Left lung (tissue), 10 donors: ENCODE results near the gene MCRIP2. TPM values are rescaled to one million over a fixed set of nuclear protein-coding genes. Genes with fewer than 3 reads are reported as not detected.

ENCODE experiments used
- ATAC-seq: fragments of 200-7000 bp; cut with Tn5 transposase; one replicate; pipeline ENCODE4 v1.9.1; 2020; ENCODE audit warnings: moderate library complexity
- DNase-seq, 4 donors: peaks; one replicate each; pipeline ENCODE4 v3.0.0-alpha.2; 2013 to 2020
- H3K27ac ChIP-seq, 2 donors: fragments of 200-600 bp; sonication (generic) in 1 of 2; one replicate each; pipeline versions ENCODE4 v1.5.0 to v1.8.0; 2020 to 2021
- H3K27me3 ChIP-seq, 2 donors: fragments of 200-600 bp; sonication (generic) in 1 of 2; one replicate each; pipeline versions ENCODE4 v1.5.0 to v1.8.0; 2020 to 2021
- H3K36me3 ChIP-seq, 2 donors: fragments of 200-600 bp; sonication (generic) in 1 of 2; one replicate each; pipeline versions ENCODE4 v1.5.0 to v1.8.0; 2020 to 2021
- H3K4me1 ChIP-seq, 2 donors: fragments of 200-600 bp; one replicate each; pipeline ENCODE4 v1.8.0; 2021
- H3K4me3 ChIP-seq, 2 donors: fragments of 200-600 bp; sonication (generic) in 1 of 2; one replicate each; pipeline versions ENCODE4 v1.5.0 to v1.8.0; 2020 to 2021; ENCODE audit warnings: mild to moderate bottlenecking in 1 of 2
- H3K9me3 ChIP-seq, 2 donors: fragments of 200-600 bp; sonication (generic) in 1 of 2; one replicate each; pipeline versions ENCODE4 v1.5.0 to v1.8.0; 2020 to 2021
- intact Hi-C, 2 donors: fragments of 100-400 bp; cut with DNase I; formaldehyde crosslinking; loops; one replicate each; pipeline versions ENCODE4 v1.11.2 to v1.14.2; 2022
- polyA plus RNA-seq, 6 donors: library from polyadenylated mRNA; unstranded; fragments of 120-200 nt; gene quantifications; one replicate each; pipeline ENCODE4 v1.2.1, GENCODE V29; 2013; ENCODE audit not compliant: insufficient read length in 6 of 6
- total RNA-seq, 2 donors: library from RNA; stranded (reverse); fragmentation: NEBNext Ultra II Directional; extraction: Animal tissue kit (Norgen Biotek cat#: 25700); gene quantifications; one replicate each; pipeline ENCODE4 v1.2.1, GENCODE V29; 2021
- TF ChIP-seq, protein P1 (sequence below), 2 donors: fragments of 200-600 bp; sonication (generic) in 1 of 2; IDR thresholded peaks; one replicate each; pipeline versions ENCODE4 v1.5.0 to v1.8.0; 2021; ENCODE audit warnings: antibody characterized with exemption in 2 of 2
- donor health status: DM: no; HTN: yes; CAD: no.
- donor health status: DM: no; HTN: no; CAD: no.

Gene MCRIP2
- total and polyA plus RNA-seq, 8 donors = 6.8 to 42.5 (median 12.1) TPM

DNA sequence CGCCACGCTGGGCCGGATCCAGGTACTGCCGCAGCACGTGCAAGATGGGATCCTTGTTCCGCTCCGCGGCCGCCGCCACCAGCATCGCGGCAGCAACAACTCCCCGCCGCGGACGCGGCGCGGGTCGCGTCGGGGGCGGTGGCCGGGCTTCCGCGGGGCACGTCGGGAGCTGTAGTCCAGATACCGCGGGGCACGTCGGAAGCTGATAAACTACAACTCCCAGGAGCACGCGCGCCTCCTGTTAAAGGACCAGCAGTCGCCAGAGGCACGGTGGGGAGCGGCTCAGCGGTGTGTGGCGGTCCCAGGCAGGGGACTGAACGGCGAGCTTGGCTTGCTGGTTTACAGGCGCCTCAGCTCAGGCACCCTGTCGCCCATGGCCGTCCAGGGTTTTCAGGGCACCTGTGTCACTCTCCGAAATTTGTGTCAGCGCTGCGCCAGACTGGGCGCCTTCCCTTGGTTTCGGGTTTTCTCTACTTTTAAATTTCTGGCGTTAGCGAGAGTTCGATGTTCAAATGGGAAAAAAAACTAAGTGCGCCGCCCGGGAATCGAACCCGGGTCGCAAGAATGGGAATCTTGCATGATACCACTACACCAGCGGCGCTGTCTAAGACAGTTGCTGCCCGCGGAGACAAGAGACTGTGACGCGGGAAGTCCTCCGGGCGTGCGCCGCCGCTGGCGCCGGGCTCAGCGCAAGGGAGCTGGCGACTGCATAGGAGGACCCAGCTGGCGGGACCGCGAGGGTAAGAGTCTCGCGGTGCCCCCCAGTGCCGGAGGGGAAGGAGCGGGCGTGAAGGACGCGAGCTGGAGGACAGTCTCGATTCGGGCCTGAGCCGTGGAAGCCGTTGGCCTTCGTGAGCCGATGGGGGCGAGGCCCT, 5.2 kb upstream of the MCRIP2 start, which contains the start of gene METTL26:
TSS of gene METTL26 (minus strand) at position 100 of the 875 bp plus-strand sequence. CDS start at position 85, 15 bp downstream.
- Histone ChIP-seq H3K27me3 (no peaks in the 10 kb centered on the region), H3K9me3 (no peaks in the 10 kb centered on the region), H3K4me3 (peak within 1 kb of the TSS; percentile 81 to 89), H3K4me1 (peaks cover 5 to 29% of the 10 kb centered on the region in 2 donors), H3K27ac (peak within 1 kb of the TSS; percentile 94 to 98), H3K36me3 (peaks cover 0 to 21% of the 10 kb centered on the region in 2 donors)
- TF ChIP-seq, protein P1, sequence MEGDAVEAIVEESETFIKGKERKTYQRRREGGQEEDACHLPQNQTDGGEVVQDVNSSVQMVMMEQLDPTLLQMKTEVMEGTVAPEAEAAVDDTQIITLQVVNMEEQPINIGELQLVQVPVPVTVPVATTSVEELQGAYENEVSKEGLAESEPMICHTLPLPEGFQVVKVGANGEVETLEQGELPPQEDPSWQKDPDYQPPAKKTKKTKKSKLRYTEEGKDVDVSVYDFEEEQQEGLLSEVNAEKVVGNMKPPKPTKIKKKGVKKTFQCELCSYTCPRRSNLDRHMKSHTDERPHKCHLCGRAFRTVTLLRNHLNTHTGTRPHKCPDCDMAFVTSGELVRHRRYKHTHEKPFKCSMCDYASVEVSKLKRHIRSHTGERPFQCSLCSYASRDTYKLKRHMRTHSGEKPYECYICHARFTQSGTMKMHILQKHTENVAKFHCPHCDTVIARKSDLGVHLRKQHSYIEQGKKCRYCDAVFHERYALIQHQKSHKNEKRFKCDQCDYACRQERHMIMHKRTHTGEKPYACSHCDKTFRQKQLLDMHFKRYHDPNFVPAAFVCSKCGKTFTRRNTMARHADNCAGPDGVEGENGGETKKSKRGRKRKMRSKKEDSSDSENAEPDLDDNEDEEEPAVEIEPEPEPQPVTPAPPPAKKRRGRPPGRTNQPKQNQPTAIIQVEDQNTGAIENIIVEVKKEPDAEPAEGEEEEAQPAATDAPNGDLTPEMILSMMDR (IDR thresholded peaks at IDR 0.05) = no peak
- DNase-seq (peak; percentile 92 to 98 (median 96)), ATAC-seq (peak; percentile 92)
- intact Hi-C loops = no loop called here

DNA sequence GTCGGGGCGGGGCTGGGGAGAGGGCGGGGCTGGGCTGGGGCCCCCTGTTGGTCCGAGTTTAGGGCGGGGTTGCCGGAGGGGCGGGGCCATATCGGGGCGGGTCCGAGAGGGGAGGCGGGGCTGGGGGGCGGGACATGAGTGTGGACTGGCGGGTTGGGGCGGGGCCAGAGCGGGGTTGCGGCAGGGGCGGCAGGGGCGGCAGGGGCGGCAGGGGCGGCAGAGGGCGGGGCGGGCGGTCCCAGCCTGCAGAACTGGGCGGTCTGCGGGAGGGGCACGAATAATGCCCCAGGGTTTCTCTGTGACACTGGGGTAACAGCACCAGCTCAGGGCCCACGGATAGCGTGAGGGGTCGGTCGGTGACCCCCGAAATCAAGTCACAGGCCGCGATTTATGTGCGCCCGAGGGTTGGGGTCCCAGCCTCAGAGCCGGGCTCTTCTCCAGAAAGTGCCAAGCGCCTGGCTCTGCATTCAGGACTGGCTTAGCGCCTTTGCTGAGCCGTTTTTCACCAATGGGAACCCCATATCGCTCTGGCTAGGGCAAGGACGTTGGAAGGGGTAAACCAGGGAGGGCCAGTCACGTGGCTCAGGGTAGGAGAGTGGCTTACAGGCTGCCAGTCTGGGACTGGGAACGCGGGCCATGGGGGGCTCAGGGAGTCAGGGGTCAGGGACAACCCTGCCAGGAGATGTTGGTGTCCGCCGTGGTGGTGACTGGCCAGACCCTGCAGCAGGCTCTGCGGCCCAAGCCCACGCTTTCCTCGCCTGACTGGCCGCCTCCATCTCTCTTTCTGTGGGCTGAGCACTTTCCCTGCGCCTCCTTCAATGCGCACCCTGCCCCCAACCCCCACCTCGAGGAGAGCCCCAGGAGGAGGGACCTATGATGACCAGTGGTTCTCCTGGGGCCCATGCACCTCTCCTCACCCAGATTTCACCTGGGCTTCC, 4.3 kb upstream of the MCRIP2 start:
- Histone ChIP-seq H3K36me3 (peaks cover 0 to 21% of the 10 kb centered on the region in 2 donors), H3K4me1 (peaks cover 5 to 33% of the 10 kb centered on the region in 2 donors), H3K27ac (peak overlapping the region; percentile 94 to 98), H3K27me3 (no peaks in the 10 kb centered on the region), H3K4me3 (peak overlapping the region; percentile 81 to 89), H3K9me3 (no peaks in the 10 kb centered on the region)
- intact Hi-C loops = no loop called here
- TF ChIP-seq, protein P1 (IDR thresholded peaks at IDR 0.05) = no peak
- ATAC-seq (peak; percentile 86), DNase-seq (peak in 3 of 4 donors; percentile 93 to 95 (median 94))

DNA sequence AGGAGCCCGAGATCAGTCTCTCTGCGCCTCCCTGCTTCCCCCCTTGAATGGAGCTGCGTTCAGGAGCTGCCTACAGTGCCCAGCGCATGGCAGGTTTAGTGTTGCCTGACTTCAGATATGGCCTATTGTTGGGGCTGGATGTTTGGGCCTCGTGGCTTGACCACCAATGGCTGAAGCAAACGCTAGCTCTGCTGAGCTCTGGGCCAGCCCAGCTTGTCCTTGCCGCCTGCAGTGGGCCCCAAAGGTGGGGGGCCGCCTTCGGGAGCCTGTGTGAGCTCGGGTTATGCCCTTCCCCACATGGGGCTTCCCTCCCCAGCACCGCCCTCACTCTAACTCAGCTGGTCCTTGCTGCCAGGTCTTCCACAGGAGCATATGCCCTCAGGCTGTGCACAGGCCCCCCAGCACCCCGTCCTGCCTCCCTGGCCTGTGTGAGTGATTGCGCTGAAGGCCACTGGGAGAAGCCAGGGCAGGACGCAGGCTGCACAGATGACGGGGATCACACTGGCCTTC, 3.5 kb upstream of the MCRIP2 start:
- Histone ChIP-seq H3K4me3 (no peak overlapping the region), H3K36me3 (peaks cover 0 to 13% of the 10 kb centered on the region in 2 donors), H3K9me3 (no peaks in the 10 kb centered on the region), H3K27ac (no peak overlapping the region), H3K27me3 (no peaks in the 10 kb centered on the region), H3K4me1 (peaks cover 12 to 40% of the 10 kb centered on the region in 2 donors)
- DNase-seq (no peak), ATAC-seq (no peak)
- TF ChIP-seq, protein P1 (IDR thresholded peaks at IDR 0.05) = no peak
- intact Hi-C loops = no loop called here

GRCh38 chr16:638836-639235, 2.8 kb upstream of the MCRIP2 start:
- DNase-seq = no peak
- ATAC-seq = no peak
- peaks cover 0 to 6% of the 10 kb centered on the region in 2 donors for H3K36me3 ChIP-seq
- H3K27ac ChIP-seq = no peak overlapping the region
- TF ChIP-seq, protein P1 (IDR thresholded peaks at IDR 0.05) = no peak
- intact Hi-C loops = no loop called here
- no peaks in the 10 kb centered on the region for H3K27me3 ChIP-seq
- no peak overlapping the region for H3K4me3 ChIP-seq
- peaks cover 16 to 48% of the 10 kb centered on the region in 2 donors for H3K4me1 ChIP-seq
- H3K9me3 ChIP-seq = no peaks in the 10 kb centered on the region
